Measurements from ENCODE around the gene ANAPC5.

The ANAPC5 gene

GRCh38 chr12:121277374-121277759, 74.8 kb downstream of the ANAPC5 start:
- no peaks in the 10 kb centered on the region for H4K20me1 ChIP-seq (ENCODE audit: low read depth, low read length)
- H2AFZ ChIP-seq (ENCODE audit: low read depth, low read length, severe bottlenecking): no peak overlapping the region
- H3K4me2 ChIP-seq (ENCODE audit: low read depth, low read length, poor library complexity, severe bottlenecking): no peak overlapping the region
- H3K9me2 ChIP-seq (replicated peaks; ENCODE audit: insufficient read depth, low read length): no peaks in the 10 kb centered on the region
- peaks cover 9% of the 10 kb centered on the region for H3K79me2 ChIP-seq (ENCODE audit: insufficient read depth, low read length)
- no peaks in the 10 kb centered on the region for H3K9me3 ChIP-seq (ENCODE audit: insufficient read depth, low read length)
- H3F3A ChIP-seq (ENCODE audit: insufficient read depth): no peaks in the 10 kb centered on the region
- no peak overlapping the region for H3K27ac ChIP-seq (ENCODE audit: low read depth, low read length)
- no peaks in the 10 kb centered on the region for H3K36me3 ChIP-seq (ENCODE audit: low read length)
- no peak overlapping the region for H3K4me3 ChIP-seq (ENCODE audit: insufficient read depth, low read length, poor library complexity, severe bottlenecking)
- no peaks in the 10 kb centered on the region for H3K27me3 ChIP-seq (ENCODE audit: low read length)
- TF ChIP-seq CTCF (IDR thresholded peaks at IDR 0.05; ENCODE audit: insufficient read depth, low read length, poor library complexity, severe bottlenecking): no peak
- TF ChIP-seq EZH2phosphoT487 (conservative IDR thresholded peaks at IDR 0.05; ENCODE audit: low read length): no peak
- no peak overlapping the region for H3K9ac ChIP-seq (ENCODE audit: low read length)

GRCh38 chr12:121274036-121274763, 78.0 kb downstream of the ANAPC5 start:
- Histone ChIP-seq H3F3A (ENCODE audit: insufficient read depth) (no peaks in the 10 kb centered on the region), H3K27me3 (ENCODE audit: low read length) (no peaks in the 10 kb centered on the region), H3K4me3 (ENCODE audit: insufficient read depth, low read length, poor library complexity, severe bottlenecking) (no peak overlapping the region), H3K9me2 (replicated peaks; ENCODE audit: insufficient read depth, low read length) (no peaks in the 10 kb centered on the region), H3K36me3 (ENCODE audit: low read length) (no peaks in the 10 kb centered on the region), H3K27ac (ENCODE audit: low read depth, low read length) (no peak overlapping the region), H3K9me3 (ENCODE audit: insufficient read depth, low read length) (no peaks in the 10 kb centered on the region), H3K79me2 (ENCODE audit: insufficient read depth, low read length) (peaks cover 5% of the 10 kb centered on the region; the same call in 1 of the 2 replicates), H2AFZ (ENCODE audit: low read depth, low read length, severe bottlenecking) (no peak overlapping the region), H3K4me2 (ENCODE audit: low read depth, low read length, poor library complexity, severe bottlenecking) (no peak overlapping the region), H4K20me1 (ENCODE audit: low read depth, low read length) (no peaks in the 10 kb centered on the region), H3K9ac (ENCODE audit: low read length) (no peak overlapping the region)
- no peak for TF ChIP-seq CTCF (IDR thresholded peaks at IDR 0.05; ENCODE audit: insufficient read depth, low read length, poor library complexity, severe bottlenecking)
- TF ChIP-seq EZH2phosphoT487 (conservative IDR thresholded peaks at IDR 0.05; ENCODE audit: low read length): no peak

GRCh38 chr12:121273364-121273896, 78.8 kb downstream of the ANAPC5 start:
- no peaks in the 10 kb centered on the region for H3K9me3 ChIP-seq (ENCODE audit: insufficient read depth, low read length)
- no peaks in the 10 kb centered on the region for H3K9me2 ChIP-seq (replicated peaks; ENCODE audit: insufficient read depth, low read length)
- no peaks in the 10 kb centered on the region for H3K36me3 ChIP-seq (ENCODE audit: low read length)
- no peak overlapping the region for H3K27ac ChIP-seq (ENCODE audit: low read depth, low read length)
- no peak overlapping the region for H2AFZ ChIP-seq (ENCODE audit: low read depth, low read length, severe bottlenecking)
- TF ChIP-seq CTCF (IDR thresholded peaks at IDR 0.05; ENCODE audit: insufficient read depth, low read length, poor library complexity, severe bottlenecking): no peak
- no peak for TF ChIP-seq EZH2phosphoT487 (conservative IDR thresholded peaks at IDR 0.05; ENCODE audit: low read length)
- peaks cover 5% of the 10 kb centered on the region; the same call in 1 of the 2 replicates for H3K79me2 ChIP-seq (ENCODE audit: insufficient read depth, low read length)
- H4K20me1 ChIP-seq (ENCODE audit: low read depth, low read length): no peaks in the 10 kb centered on the region
- no peak overlapping the region for H3K9ac ChIP-seq (ENCODE audit: low read length)
- H3F3A ChIP-seq (ENCODE audit: insufficient read depth): no peaks in the 10 kb centered on the region
- no peak overlapping the region for H3K4me2 ChIP-seq (ENCODE audit: low read depth, low read length, poor library complexity, severe bottlenecking)
- H3K4me3 ChIP-seq (ENCODE audit: insufficient read depth, low read length, poor library complexity, severe bottlenecking): no peak overlapping the region
- H3K27me3 ChIP-seq (ENCODE audit: low read length): no peaks in the 10 kb centered on the region

All from SU-DHL-6 (cell line).